ENCODE results near the gene ARPC4. TPM values are rescaled to one million over a fixed set of nuclear protein-coding genes. Genes with fewer than 3 reads are reported as not detected.

The ARPC4 gene
- total RNA-seq, 8 experiments from 2014 or later, result 75.0 to 158 (median 120) TPM

Other genes with a start within 250 kb of the ARPC4 start
- 10 to 100 TPM in 3 of 8 experiments, 1 to 10 TPM in 2, under 1 TPM in 3; 0.25 to 15.1 (median 8.3) TPM for gene LHFPL4, start 239.3 kb upstream of the ARPC4 start, total RNA-seq
- 10 to 100 TPM; 12.4 to 26.9 (median 18.5) TPM for gene MTMR14, start 143.6 kb upstream of the ARPC4 start, total RNA-seq
- 1 to 10 TPM in 1 of 8 experiments, under 1 TPM in 5, not detected in 2; 0.14 to 1.4 (median 0.36) TPM for gene CPNE9, start 89.2 kb upstream of the ARPC4 start, total RNA-seq
- gene BRPF1, start 61.3 kb upstream of the ARPC4 start, total RNA-seq, result 10 to 100 TPM in 7 of 8 experiments, 1 to 10 TPM in 1; 9.7 to 22.7 (median 13.6) TPM
- gene OGG1, start 43.1 kb upstream of the ARPC4 start, total RNA-seq, result 10 to 100 TPM; 11.9 to 28.1 (median 22.4) TPM
- gene CAMK1, start 23.1 kb upstream of the ARPC4 start, total RNA-seq, result 10 to 100 TPM in 1 of 8 experiments, 1 to 10 TPM in 7; 1.2 to 19.0 (median 5.1) TPM
- gene TADA3, start 609 bp upstream of the ARPC4 start, total RNA-seq, result 10 to 100 TPM; 23.0 to 56.2 (median 40.7) TPM
- 10 to 100 TPM in 6 of 8 experiments, 1 to 10 TPM in 2; 8.4 to 41.3 (median 14.0) TPM for gene TTLL3, start 17.2 kb downstream of the ARPC4 start, total RNA-seq
- gene RPUSD3, start 50.9 kb downstream of the ARPC4 start, total RNA-seq, result 10 to 100 TPM; 23.5 to 44.9 (median 29.5) TPM
- under 1 TPM in 1 of 8 experiments, not detected in 7; 0.43 TPM for gene CIDEC, start 87.2 kb downstream of the ARPC4 start, total RNA-seq
- 10 to 100 TPM; 14.2 to 31.7 (median 25.2) TPM for gene JAGN1, start 97.5 kb downstream of the ARPC4 start, total RNA-seq
- gene IL17RE, start 109.8 kb downstream of the ARPC4 start, total RNA-seq, result 1 to 10 TPM in 2 of 8 experiments, under 1 TPM in 6; 0.23 to 1.8 (median 0.45) TPM
- gene IL17RC, start 124.0 kb downstream of the ARPC4 start, total RNA-seq, result 10 to 100 TPM in 4 of 8 experiments, 1 to 10 TPM in 4; 2.7 to 50.7 (median 10.6) TPM
- 10 to 100 TPM; 14.1 to 55.7 (median 34.1) TPM for gene CRELD1, start 140.8 kb downstream of the ARPC4 start, total RNA-seq
- gene PRRT3, start 159.3 kb downstream of the ARPC4 start, total RNA-seq, result 1 to 10 TPM; 1.2 to 4.3 (median 3.4) TPM
- 10 to 100 TPM; 25.9 to 95.0 (median 44.6) TPM for gene EMC3, start 193.8 kb downstream of the ARPC4 start, total RNA-seq
- 10 to 100 TPM in 3 of 8 experiments, 1 to 10 TPM in 5; 1.1 to 28.1 (median 4.0) TPM for gene FANCD2, start 233.4 kb downstream of the ARPC4 start, total RNA-seq